Hypothalamus (tissue), 51 donors: ENCODE results near the gene EXOC1L.
"Not testable (repeated sequence)": the region's sequence is repeated elsewhere in the genome, so short reads cannot be mapped to it uniquely, and the experiment has no call there.

Source experiments
- DNase-seq, 51 donors: peaks; one replicate each; lab custom pipeline; 2025; lab: John Stamatoyannopoulos, UW

Gene EXOC1L

GRCh38 chr4:55837903-55838302 lies 18.3 kb downstream of the EXOC1L start:
- DNase-seq: no peak

- DNase-seq: no peak
These were observed 18.8 kb downstream of the EXOC1L start for GRCh38 chr4:55838356-55838755.

DNA sequence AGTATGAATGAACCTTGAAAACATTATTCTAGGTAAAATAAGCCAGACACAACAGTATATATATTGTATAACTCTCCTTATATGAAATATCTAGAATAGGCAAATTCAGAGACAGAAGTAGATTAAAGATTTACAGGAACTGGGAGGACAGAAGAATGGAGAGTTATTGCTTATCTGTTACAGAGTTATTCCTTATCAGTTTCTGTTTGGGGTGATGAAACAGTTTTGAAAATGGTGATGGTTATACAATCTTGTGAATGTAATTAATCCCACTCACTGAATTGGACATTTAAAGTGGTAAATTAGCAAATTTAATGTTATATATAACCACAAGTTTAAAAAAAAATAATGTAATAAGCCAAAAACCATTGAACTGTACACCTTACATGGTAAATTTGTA lies 19.4 kb downstream of the EXOC1L start:
- DNase-seq: no peak

- no peak for DNase-seq
These were observed 21.4 kb downstream of the EXOC1L start for GRCh38 chr4:55840956-55841355.

- not testable (repeated sequence) for DNase-seq
These were observed 22.0 kb downstream of the EXOC1L start for GRCh38 chr4:55841373-55842239.

DNA sequence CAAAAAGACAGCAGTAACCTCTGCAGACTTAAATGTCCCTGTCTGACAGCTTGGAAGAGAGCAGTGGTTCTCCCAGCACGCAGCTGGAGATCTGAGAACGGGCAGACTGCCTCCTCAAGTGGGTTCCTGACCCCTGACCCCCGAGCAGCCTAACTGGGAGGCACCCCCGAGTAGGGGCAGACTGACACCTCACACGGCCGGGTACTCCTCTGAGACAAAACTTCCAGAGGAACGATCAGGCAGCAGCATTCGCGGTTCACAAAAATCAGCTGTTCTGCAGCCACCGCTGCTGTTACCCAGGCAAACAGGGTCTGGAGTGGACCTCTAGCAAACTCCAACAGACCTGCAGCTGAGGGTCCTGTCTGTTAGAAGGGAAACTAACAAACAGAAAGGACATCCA lies 22.7 kb downstream of the EXOC1L start:
- DNase-seq: not testable (repeated sequence)

DNA sequence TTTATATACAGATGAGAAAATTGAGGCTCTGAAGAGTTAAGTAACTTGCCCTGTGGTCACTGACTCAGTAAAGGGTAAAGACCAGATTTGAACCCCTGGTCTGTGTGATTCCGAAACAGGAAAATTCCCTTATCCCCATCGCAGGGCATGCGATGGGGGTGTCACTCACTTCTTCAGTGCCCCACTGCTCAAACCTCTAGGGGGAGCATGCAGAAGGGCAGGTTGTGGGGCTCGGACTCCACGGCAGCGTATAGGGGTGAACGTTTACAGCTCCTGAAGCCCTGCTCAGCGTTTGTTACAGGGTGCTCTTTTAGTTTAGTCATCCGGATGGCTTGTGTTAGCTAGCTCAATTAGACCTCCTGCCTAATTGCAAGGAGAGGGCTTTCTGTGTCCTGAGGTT lies 30.1 kb downstream of the EXOC1L start:
- DNase-seq: no peak

DNA sequence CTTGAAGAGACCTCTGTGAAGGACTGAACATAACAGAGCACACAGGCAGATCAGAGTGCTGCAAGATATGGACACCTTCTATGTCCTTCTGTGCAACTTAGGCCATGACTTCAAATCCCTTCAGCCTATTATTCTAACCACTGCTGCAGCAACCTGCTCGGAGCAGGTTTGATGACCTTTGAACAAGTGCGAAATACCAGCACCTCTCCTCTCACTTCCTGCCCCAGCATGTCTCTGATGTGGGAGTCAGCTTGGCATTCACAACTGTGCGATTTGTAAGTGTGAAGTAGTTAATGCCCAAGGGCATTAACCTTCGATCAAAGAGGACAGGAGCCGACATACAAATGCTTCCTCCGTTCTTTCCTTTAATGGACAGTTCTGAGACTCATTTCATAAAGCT lies 32.3 kb downstream of the EXOC1L start:
- no peak for DNase-seq

GRCh38 chr4:55853484-55854046 lies 34.0 kb downstream of the EXOC1L start, which contains the start of gene EXOC1:
Gene EXOC1 (plus strand): TSS chr4:55853648. CDS start chr4:55858324, 4,676 bp downstream.
- peak; percentile 52 to 99 (median 94) for DNase-seq

- peak in 1 of 51 donors; percentile 12 for DNase-seq
These were observed 34.5 kb downstream of the EXOC1L start for GRCh38 chr4:55854129-55854528.

GRCh38 chr4:55857586-55857985 lies 38.0 kb downstream of the EXOC1L start:
- DNase-seq: no peak

DNA sequence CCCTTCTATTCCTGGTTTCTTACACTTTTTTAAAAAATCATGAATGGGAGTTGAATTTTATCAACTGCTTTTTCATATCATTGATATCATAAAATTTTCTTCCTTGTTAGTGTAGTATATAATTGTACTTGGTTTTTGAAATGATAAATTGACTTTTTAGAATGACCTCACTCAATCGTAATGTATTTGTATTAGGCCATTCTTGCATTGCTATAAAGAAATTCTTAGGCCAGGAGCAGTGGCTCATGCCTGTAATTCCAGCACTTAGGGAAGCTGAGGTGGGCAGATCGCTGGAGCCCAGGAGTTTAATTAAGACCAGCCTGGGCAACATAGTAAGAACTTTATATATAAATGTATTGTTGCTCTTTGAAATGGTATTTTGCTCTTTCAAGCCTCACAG lies 40.1 kb downstream of the EXOC1L start:
- no peak for DNase-seq

DNA sequence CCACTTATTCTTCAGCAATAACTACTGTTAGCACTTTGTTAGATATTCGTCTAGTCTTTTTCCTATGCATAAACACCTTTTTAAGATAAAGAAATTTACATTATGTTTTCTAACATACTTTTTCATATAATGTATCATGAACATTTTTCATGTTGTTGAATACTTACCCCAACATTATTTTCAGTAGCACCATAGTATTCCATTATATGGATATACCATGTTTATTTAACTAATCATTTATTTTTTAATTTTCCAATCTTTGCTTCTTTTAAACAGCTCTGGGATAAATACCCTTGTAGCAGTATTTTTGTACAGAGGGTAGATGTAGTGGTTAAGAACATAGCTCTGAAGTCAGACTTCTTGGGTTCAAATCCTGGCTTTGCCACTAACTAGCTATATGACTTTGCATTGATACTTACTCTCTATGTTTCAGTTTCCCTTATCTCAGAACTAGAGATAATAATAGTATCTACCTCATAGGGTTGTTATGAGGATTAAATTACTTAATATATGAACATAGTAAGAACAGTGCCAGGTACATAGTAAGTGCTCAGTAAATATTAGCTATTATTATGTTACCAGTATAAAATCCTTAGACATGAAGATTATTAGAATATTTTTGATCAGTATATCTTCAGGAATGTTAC lies 45.1 kb downstream of the EXOC1L start:
- DNase-seq: no peak

DNA sequence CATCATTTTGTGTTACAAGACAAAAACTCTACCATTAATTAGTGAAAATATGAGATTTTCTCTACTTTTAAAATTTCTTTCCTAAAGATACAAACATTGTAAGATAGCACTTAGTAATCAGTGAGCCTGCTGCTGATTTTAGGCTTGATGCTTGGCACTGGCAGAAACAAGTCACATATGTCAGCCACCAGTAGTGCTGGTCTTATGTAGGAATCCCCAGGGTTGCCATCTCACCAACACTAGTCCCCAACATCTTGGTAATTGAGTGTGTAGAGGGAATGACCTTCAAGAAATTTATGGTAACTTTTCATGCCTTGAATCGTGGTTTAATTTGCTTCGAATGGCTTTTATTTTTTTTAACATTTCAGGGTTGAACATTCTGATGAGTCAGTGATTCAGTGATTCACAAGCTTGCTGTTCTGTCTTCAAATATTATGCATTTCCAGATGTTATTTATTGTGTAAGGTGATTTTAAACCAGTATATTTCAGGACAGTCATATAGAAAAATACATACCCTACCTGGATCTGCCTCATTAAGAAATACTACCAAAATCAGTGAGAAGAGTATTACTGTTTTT lies 45.7 kb downstream of the EXOC1L start:
- no peak for DNase-seq

DNA sequence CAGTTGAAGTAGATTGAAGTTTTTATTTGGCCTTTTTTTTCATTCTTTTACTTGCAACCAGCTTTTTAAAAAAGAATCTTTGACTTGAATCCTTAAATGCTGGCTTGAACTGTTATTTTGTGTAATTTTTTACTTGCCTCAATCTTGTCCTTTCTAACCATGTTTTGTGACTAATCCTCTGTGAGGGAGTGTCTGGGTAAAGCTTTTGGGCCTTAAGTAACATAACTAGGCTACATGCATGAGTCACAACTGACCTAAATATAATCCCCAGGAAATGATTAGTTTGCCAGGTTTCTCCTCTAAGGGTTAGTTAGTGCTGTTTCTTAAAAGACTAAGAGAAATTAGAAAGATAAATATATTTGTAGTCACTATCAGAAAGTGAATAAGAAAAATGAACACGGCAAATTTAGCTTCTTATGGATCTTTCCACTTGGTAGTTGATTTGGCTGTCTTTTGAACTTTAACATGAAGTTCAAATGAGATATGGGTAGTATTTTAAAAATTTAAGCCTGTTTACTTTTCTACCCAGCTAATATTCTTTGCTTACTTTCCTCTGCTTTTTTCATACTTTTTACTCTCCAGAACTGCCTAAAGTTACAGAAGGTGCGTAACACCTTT lies 46.8 kb downstream of the EXOC1L start:
- DNase-seq: no peak

DNA sequence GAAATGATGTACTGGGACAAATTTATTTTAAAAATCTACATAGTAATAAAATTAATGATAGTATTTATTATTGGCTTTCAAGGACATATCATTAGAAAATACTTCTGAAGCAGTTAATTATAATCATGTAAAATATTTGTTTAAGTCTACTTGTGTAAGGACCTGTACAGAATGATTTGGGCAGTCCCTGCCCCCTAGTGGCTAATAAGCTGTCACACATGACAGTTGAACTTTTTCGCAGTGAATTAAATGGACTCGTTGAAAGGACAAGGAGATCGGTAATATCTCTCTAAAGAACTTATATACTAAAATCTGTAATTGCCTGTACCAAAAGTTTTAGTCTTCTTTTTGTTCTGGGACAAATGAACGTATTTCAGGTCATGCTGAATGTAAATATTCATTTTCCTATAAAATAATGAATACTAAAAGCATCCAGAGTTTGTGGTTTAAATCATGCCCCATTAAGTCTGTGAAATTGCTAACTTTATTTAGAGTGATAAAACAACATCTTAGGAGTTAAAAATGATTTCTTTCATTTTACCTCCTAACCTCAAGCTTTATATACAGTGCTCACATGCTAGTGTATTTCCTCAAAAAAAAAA lies 47.5 kb downstream of the EXOC1L start:
- peak in 9 of 51 donors; percentile 0 to 12 (median 5) for DNase-seq

DNA sequence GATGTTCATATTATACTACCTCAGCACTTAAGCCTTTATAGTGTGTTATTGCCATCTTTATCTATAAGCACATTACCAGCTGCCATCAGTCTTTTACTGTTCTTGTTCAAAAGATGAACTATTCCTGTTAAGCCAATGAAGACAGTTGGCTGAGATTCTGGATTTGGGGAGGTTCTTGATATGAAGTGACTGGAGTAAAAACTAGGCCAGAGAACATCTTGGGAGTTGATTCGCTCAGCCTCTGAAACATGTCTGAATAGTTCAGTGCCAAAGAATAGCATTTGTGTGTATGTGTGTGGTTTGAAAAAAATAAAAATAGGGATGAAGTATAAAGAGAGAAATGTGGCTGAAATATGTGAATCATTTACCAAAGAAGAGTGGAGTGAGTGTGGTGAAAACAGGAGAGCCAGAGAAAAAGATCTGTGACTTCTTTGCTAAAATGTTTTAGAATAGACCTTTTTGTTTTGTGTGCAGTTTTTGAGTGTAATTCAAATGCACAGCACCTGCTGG lies 49.0 kb downstream of the EXOC1L start:
- no peak for DNase-seq

DNA sequence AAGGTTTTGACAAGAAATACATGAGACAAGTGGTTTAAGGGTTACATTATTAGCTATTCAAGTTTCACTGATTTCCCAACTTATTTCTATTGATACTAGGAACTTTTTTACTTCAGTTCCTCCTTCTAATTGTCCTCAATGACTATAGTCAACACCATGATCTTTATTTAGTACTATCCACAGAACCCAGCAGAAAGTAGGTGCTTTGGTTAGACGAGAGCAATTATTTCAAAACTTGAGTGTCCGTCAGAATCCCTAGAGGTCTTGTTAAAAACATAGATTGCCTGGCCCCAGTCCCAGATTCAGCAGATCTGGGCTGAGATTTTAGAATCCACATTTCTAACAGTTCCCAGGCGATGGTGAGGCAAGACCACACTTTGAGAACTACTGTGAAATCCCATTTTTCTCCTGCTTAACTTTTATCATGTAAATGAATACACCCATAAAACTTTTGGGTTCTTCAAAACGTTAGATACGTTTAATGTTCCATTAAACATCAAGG lies 51.8 kb downstream of the EXOC1L start:
- DNase-seq: no peak

DNA sequence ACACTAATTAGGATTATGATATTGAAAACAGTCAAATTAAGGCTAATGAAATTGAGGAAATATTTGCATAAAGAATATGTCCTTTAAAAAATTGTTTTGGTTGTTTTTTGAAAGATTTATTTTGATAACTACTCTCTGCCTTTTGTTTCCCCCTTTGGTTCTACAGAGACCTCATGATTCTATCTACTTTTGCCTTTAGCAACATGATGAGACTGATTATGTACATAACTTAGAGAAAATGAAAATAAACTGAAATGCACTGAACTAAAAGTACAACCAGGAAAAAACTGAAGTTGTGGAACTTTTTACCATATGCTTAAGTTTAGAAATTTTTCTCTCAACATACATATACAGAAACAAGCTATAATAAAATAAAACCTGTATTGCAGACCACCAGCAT lies 55.2 kb downstream of the EXOC1L start:
- DNase-seq: no peak

- no peak for DNase-seq
These were observed 56.8 kb downstream of the EXOC1L start for GRCh38 chr4:55876387-55876786.
